Small intestine (tissue), 7 donors: Measurements from ENCODE around the gene RASGEF1C. TPM values are rescaled to one million over a fixed set of nuclear protein-coding genes. Genes with fewer than 3 reads are reported as not detected.

ENCODE experiments used
- DNase-seq, 2 donors: peaks; one replicate each; pipeline versions ENCODE4 v3.0.0 to v3.0.0-alpha.2; 2013
- FAIRE-seq: peaks from 2 replicates; lab custom pipeline; 2012; peaks lifted over from hg19 to GRCh38; lab: Jason Lieb, UNC
- H3K27ac ChIP-seq, 3 donors: one replicate each; pipeline ENCODE4 v1.5.1; 2013; ENCODE audit warnings: low read length in 2 of 3, mild to moderate bottlenecking in 2 of 3, control low read depth in 1 of 3, inconsistent platforms in 1 of 3, low read depth in 1 of 3, moderate library complexity in 1 of 3
- H3K27me3 ChIP-seq, 3 donors: one replicate each; pipeline ENCODE4 v1.6.1; 2013; ENCODE audit warnings: low read length in 3 of 3, inconsistent platforms in 1 of 3; ENCODE audit not compliant: control insufficient read depth in 3 of 3, insufficient read depth in 3 of 3
- H3K36me3 ChIP-seq, 3 donors: one replicate each; pipeline ENCODE4 v1.6.1; 2013; ENCODE audit warnings: low read length in 3 of 3, inconsistent platforms in 1 of 3, low read depth in 1 of 3, mild to moderate bottlenecking in 1 of 3, moderate library complexity in 1 of 3; ENCODE audit not compliant: control insufficient read depth in 3 of 3, insufficient read depth in 2 of 3
- H3K4me1 ChIP-seq, 3 donors: one replicate each; pipeline ENCODE4 v1.6.1; 2013; ENCODE audit warnings: low read length in 2 of 3, inconsistent platforms in 1 of 3, low read depth in 1 of 3, mild to moderate bottlenecking in 1 of 3, moderate library complexity in 1 of 3; ENCODE audit not compliant: control insufficient read depth in 3 of 3, insufficient read depth in 2 of 3
- H3K4me3 ChIP-seq, 3 donors: one replicate each; pipeline ENCODE4 v1.5.1; 2013; ENCODE audit warnings: low read length in 3 of 3, control low read depth in 1 of 3, inconsistent platforms in 1 of 3, low read depth in 1 of 3, mild to moderate bottlenecking in 1 of 3, moderate library complexity in 1 of 3
- H3K9me3 ChIP-seq, 2 donors: one replicate each; pipeline ENCODE4 v1.6.1; 2013; ENCODE audit warnings: low read depth in 1 of 2, low read length in 1 of 2; ENCODE audit not compliant: control insufficient read depth in 2 of 2, insufficient read depth in 1 of 2
- WGBS, 3 donors: extraction: QIAGEN DNeasy Blood & Tissue Kit; methylation state at CpG; one replicate each; pipeline ENCODE4 v1.1.7; 2013; 5-methylcytosine and 5-hydroxymethylcytosine counted together
- polyA plus RNA-seq, 4 donors: library from polyadenylated mRNA; stranded (reverse) in 3 of 4; unstranded in 1 of 4; fragments of 200-250 nt in 3 of 4; fragments of 120-200 nt in 1 of 4; gene quantifications; one replicate each; pipeline versions ENCODE4 v1.2.1 to v1.2.3, GENCODE V29; 2013
- donor health status: healthy with polysubstance abuse.
- donor health status: control.
- donor health status: control.
- donor health status: Bipolar disorder and iron deficiency.
- donor health status: healthy.

RASGEF1C gene
- polyA plus RNA-seq, 4 donors: 0.37 to 0.54 (median 0.40) TPM; not detected in 1

DNA sequence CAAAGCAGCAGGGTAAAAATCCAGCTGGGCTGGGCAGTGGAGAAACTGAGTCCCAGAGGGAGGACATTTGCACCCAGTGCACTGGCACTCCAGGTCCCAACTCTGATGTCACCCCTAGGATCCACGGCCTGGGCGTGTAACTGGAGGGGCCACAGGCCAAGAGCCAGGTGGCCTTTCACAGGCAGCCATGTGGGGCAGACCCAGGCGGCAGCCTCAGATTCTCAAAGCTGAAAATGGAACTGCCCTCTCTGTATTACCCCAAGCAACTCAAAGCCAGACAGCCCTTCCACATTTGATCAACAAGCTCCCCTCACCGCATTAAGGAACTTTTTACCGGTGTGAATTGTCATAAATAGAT is 46.7 kb downstream of the RASGEF1C start:
- FAIRE-seq (no peak), DNase-seq (no peak)
- Histone ChIP-seq H3K4me3 (no peak overlapping the region), H3K27me3 (peaks cover 0 to 7% (median 0%) of the 10 kb centered on the region in 3 donors), H3K36me3 (no peaks in the 10 kb centered on the region), H3K9me3 (no peaks in the 10 kb centered on the region), H3K4me1 (no peaks in the 10 kb centered on the region), H3K27ac (no peak overlapping the region)
- WGBS, 3 donors: 68 to 89% (median 82%) methylated on average over 5 of the region's 5 CpGs

DNA sequence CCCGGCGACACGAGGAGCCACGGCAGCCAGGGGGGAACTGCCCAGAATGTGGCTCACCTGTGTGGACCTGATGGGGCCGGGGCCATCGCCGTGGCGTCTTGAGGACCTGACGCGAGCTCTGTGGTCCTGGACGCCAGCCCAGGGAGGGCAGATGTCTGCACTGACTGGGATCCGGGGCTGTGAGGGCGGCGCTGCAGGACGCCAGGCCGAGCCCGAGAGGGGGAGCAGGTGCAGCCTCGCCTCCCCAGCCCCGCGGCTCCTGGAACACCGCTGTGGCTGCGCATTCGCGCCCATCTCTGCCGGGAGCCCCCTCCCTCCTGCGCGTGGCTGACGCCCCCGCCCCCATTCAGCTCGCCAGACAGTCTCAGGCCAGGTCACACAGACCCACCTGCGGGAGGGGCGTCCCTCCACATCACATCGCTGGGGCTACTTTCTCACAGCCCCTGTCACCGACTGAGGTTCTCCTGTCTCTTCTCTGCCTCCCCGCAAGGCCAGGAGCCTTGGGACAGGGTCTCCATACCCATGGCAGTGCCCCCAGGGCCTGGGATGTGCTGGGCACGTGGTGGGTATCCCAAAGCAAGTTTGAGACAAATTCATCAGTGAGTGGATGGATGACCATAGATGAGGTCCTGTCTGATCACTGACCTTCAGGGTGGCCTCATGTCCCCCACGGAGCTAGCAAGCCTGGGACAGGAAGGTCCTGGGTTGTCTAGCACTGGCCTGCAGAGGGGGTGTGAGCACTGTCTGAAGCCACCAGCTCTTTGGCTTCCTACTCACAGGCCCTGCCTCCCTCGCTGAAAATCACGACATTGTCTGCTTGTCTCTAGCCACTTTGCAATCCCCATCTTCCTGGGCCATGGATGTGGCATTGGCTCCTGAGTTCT is 47.3 kb downstream of the RASGEF1C start:
- no peak for DNase-seq
- peaks cover 0 to 7% (median 0%) of the 10 kb centered on the region in 3 donors for H3K27me3 ChIP-seq
- no peak overlapping the region for H3K4me3 ChIP-seq
- no peaks in the 10 kb centered on the region for H3K36me3 ChIP-seq
- H3K27ac ChIP-seq: no peak overlapping the region
- WGBS, 3 donors: 53 to 82% (median 57%) methylated on average over 30 to 39 of the region's 39 CpGs
- FAIRE-seq: no peak
- H3K4me1 ChIP-seq: no peaks in the 10 kb centered on the region
- no peaks in the 10 kb centered on the region for H3K9me3 ChIP-seq

DNA sequence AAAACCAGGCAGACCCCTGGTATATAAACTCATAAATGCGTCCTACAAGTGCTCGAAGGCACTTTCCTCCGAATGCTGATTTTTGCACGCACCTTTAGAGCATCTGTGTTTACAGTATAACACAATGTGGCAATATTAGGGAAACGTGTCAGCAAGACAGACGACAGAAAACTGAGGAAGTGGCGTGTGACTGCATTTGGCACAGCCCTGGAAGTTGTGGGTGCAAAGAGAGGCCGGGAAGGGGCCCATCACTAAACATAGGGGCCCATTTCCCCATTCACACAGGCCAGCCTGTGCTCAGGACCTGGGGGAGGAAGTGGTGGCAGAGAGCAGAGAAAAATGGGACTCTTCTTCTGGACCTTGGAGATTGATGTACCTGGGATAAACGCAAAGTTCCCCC is 48.2 kb downstream of the RASGEF1C start:
- H3K36me3 ChIP-seq: no peaks in the 10 kb centered on the region
- H3K9me3 ChIP-seq: no peaks in the 10 kb centered on the region
- H3K27ac ChIP-seq: no peak overlapping the region
- no peak overlapping the region for H3K4me3 ChIP-seq
- peaks cover 0 to 7% (median 0%) of the 10 kb centered on the region in 3 donors for H3K27me3 ChIP-seq
- WGBS, 3 donors: 54 to 75% (median 55%) methylated on average over 9 of the region's 9 CpGs
- DNase-seq (no peak), FAIRE-seq (no peak)
- no peaks in the 10 kb centered on the region for H3K4me1 ChIP-seq

DNA sequence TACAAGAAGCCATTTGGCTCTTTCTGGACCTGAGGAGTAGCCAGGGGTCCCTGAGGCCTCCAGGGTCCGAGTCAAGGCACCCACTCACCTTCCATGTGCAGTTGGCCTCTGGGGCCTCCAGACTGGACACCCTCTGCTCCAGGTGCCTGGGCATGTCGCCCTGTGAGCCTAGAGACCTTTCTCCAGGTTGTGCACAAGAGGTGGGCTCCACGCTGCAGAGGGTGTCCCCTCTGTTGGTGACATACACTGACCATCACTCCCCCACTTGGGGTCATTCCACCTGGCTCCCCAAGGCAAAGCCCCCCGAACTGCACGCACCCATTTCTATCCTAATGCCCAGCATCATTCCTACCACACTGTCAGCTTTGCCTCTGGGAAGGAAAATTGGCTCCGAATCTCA is 48.8 kb downstream of the RASGEF1C start:
- Histone ChIP-seq H3K27me3 (peaks cover 0 to 7% (median 0%) of the 10 kb centered on the region in 3 donors), H3K4me1 (no peaks in the 10 kb centered on the region), H3K27ac (no peak overlapping the region), H3K36me3 (no peaks in the 10 kb centered on the region), H3K9me3 (no peaks in the 10 kb centered on the region), H3K4me3 (no peak overlapping the region)
- no peak for DNase-seq
- 75 to 81% (median 80%) methylated on average over 6 of the region's 6 CpGs for WGBS, 3 donors
- no peak for FAIRE-seq

DNA sequence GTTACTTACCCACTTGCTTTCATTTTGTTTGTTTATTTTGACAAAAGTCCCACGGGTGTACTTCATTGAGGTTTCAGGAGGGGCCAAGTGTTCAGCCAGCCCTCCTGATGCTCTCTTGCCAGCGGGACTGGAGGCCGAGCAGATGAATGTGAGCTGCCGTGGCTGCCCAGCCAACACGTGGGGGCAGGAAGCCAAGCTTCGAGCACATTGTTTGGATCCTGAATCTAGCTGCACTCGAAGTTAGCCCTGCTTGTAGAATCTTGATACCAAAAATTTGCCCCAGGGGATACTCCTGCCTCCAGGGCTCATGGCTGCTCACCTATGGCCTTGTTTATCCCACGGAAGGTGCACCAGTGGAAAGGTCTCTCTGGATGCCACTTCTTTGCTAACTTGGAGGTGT is 49.3 kb downstream of the RASGEF1C start:
- H3K4me3 ChIP-seq: no peak overlapping the region
- H3K36me3 ChIP-seq: no peaks in the 10 kb centered on the region
- no peaks in the 10 kb centered on the region for H3K9me3 ChIP-seq
- FAIRE-seq (no peak), DNase-seq (no peak)
- 51 to 64% (median 52%) methylated on average over 8 of the region's 8 CpGs for WGBS, 3 donors
- no peaks in the 10 kb centered on the region for H3K4me1 ChIP-seq
- peaks cover 0 to 7% (median 0%) of the 10 kb centered on the region in 3 donors for H3K27me3 ChIP-seq
- no peak overlapping the region for H3K27ac ChIP-seq

DNA sequence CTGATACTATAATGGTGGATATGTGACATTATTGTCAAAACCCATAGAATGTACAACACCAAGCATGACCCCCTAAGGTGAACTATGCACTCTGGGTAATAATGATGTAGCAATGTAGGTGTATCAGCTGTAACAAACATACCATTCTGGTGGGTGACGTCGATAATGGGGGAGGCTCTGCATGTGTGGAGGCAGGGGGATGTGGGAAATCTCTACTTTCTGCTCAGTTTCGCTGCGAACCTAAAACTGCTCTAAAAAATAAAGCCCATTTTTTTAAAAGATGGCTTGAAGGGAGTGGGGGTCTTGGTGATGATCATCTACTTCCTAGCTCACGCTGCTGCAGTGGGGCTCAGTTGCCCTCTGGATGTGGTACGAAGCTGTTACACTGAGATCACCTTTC is 51.1 kb downstream of the RASGEF1C start:
- no peak for FAIRE-seq
- Histone ChIP-seq H3K4me3 (no peak overlapping the region), H3K4me1 (no peaks in the 10 kb centered on the region), H3K9me3 (no peaks in the 10 kb centered on the region), H3K27me3 (peaks cover 0 to 7% (median 0%) of the 10 kb centered on the region in 3 donors), H3K27ac (no peak overlapping the region), H3K36me3 (no peaks in the 10 kb centered on the region)
- WGBS, 3 donors: 90 to 92% (median 91%) methylated on average over 6 of the region's 6 CpGs
- DNase-seq: no peak

DNA sequence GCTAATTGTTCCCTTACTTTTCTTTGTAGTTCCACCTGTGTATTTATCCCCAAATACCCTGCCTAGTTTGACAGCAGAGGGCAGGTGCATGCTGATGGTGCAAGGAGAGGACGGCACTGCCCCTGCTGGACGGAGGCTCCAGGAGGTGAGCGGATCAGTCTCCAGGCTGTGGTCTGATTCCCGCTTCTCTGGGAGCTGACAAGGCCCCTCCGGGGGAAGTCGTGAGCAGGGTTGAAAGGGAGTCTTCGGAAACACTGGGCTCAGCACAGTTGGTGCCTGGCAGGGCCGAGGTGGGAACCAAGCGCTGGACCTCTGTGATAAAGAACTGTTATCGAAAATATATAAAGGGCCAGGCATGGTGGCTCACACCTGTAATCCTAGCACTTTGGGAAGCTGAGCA is 52.9 kb downstream of the RASGEF1C start:
- Histone ChIP-seq H3K27me3 (peaks cover 0 to under 1% (median 0%) of the 10 kb centered on the region in 3 donors), H3K36me3 (no peaks in the 10 kb centered on the region), H3K27ac (no peak overlapping the region), H3K9me3 (no peaks in the 10 kb centered on the region), H3K4me3 (no peak overlapping the region), H3K4me1 (no peaks in the 10 kb centered on the region)
- no peak for DNase-seq
- no peak for FAIRE-seq
- 88 to 90% (median 89%) methylated on average over 10 of the region's 10 CpGs for whole genome bisulfite sequencing, 3 donors

DNA sequence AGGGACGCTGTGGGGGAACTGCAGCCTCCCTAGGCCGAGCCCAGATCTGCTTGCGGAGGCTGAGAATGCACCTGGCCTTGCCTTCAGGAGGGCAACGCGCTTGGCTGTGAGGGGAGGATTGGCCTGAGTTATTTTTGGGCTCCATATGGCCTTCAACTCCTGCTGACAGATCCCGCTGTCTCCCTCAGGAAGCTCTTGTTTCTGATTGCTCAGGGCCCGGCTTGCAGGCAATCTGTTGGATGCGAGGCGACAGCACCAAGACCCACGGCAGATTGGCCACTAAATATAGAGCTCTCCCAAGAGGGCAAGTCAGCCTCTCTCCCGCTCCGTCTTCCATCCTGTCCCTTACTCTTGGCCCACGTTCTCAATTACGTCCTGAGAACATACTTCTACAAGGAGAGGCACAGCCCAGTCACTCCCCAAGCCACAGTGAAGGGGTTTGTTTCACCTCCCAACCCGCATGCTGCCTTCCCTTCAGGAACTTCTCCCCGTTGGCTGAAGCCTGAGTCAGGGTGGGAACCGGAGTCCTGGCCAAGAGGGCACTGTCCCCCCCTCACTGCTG is 53.6 kb downstream of the RASGEF1C start:
- FAIRE-seq (no peak), DNase-seq (no peak)
- Histone ChIP-seq H3K36me3 (no peaks in the 10 kb centered on the region), H3K4me3 (no peak overlapping the region), H3K27me3 (no peaks in the 10 kb centered on the region), H3K9me3 (no peaks in the 10 kb centered on the region), H3K4me1 (no peaks in the 10 kb centered on the region), H3K27ac (no peak overlapping the region)
- WGBS, 3 donors: 72 to 84% (median 82%) methylated on average over 17 of the region's 17 CpGs
